OCI-LY7 (cell line): ENCODE measurements around the gene ARHGAP23. TPM values are rescaled to one million over a fixed set of nuclear protein-coding genes. Genes with fewer than 3 reads are reported as not detected.

ENCODE experiments used
- BruUV-seq: library from RNA; stranded (reverse); fragments of 400-500 nt; replicated peaks from 2 replicates; lab custom pipeline; 2021; lab: Mats Ljungman, UMichigan
- CTCF ChIA-PET: fragments of 300-600 bp; sonication (Branson Sonifier 250); formaldehyde crosslinking; loops from one replicate; lab custom pipeline; 2022; ENCODE audit warnings: antibody characterized with exemption; ENCODE audit not compliant: unreplicated experiment; lab: Charles Lee
- POLR2A ChIA-PET: fragments of 300-600 bp; sonication (Branson Sonifier 250); formaldehyde crosslinking; loops from one replicate; lab custom pipeline; 2022; ENCODE audit warnings: antibody characterized with exemption; lab: Charles Lee
- DNase-seq: peaks from one replicate; pipeline ENCODE4 v3.0.0-alpha.2; 2015; ENCODE audit warnings: low spot score
- H2AFZ ChIP-seq: fragments of 200-600 bp; sonication (generic), shearing (Covaris generic); 2 replicates; pipeline ENCODE4 v1.6.1; 2014; ENCODE audit warnings: mild to moderate bottlenecking, antibody characterized with exemption, low read length, moderate library complexity
- H3K27ac ChIP-seq: fragments of 200-600 bp; sonication (generic); 2 replicates; pipeline ENCODE4 v1.5.1; 2014; ENCODE audit warnings: mixed run types, low read depth, mild to moderate bottlenecking, moderate library complexity, low read length, inconsistent platforms; ENCODE audit not compliant: poor library complexity, severe bottlenecking
- H3K36me3 ChIP-seq: fragments of 200-600 bp; sonication (generic); 2 replicates; pipeline ENCODE4 v1.6.1; 2014; ENCODE audit warnings: mild to moderate bottlenecking, antibody characterized with exemption, low read length, moderate library complexity, mixed read lengths; ENCODE audit not compliant: insufficient read depth
- H3K4me1 ChIP-seq: fragments of 200-600 bp; sonication (generic); 2 replicates; pipeline ENCODE4 v1.5.1; 2014; ENCODE audit warnings: mild to moderate bottlenecking, low read length; ENCODE audit not compliant: insufficient read depth, poor library complexity, severe bottlenecking
- H3K4me2 ChIP-seq: fragments of 200-600 bp; sonication (generic); 2 replicates; pipeline ENCODE4 v1.6.1; 2014; ENCODE audit warnings: mild to moderate bottlenecking, low read length
- H3K4me3 ChIP-seq: fragments of 200-600 bp; sonication (generic); 2 replicates; pipeline ENCODE4 v1.5.1; 2014; ENCODE audit warnings: mild to moderate bottlenecking, low read depth, low read length; ENCODE audit not compliant: poor library complexity, severe bottlenecking
- H3K79me2 ChIP-seq: fragments of 200-600 bp; sonication (generic); 2 replicates; pipeline ENCODE4 v1.6.1; 2016; ENCODE audit warnings: low read depth, mild to moderate bottlenecking, low read length, moderate library complexity, mixed read lengths; ENCODE audit not compliant: insufficient read depth
- H3K9me2 ChIP-seq: fragments of 200-600 bp; sonication (generic); 2 replicates; pipeline ENCODE4 v1.6.1; 2016; ENCODE audit warnings: mild to moderate bottlenecking, low read length, mixed read lengths; ENCODE audit not compliant: insufficient read depth
- H3K9me3 ChIP-seq: fragments of 200-600 bp; sonication (generic); 2 replicates; pipeline ENCODE4 v1.6.1; 2014; ENCODE audit warnings: mild to moderate bottlenecking, mixed run types, low read length, mixed read lengths
- H4K20me1 ChIP-seq: fragments of 200-600 bp; sonication (generic); 2 replicates; pipeline ENCODE4 v1.6.1; 2014; ENCODE audit warnings: mild to moderate bottlenecking, antibody characterized with exemption, low read length, moderate library complexity, mixed read lengths; ENCODE audit not compliant: insufficient read depth
- CTCF ChIP-seq: fragments of 200-600 bp; sonication (generic); conservative IDR thresholded peaks from 2 replicates; pipeline ENCODE4 v1.5.1; 2014; ENCODE audit warnings: mild to moderate bottlenecking, antibody characterized with exemption, low read length, moderate library complexity, mixed read lengths
- EZH2phosphoT487 ChIP-seq: fragments of 200-600 bp; sonication (generic); IDR thresholded peaks from 2 replicates; pipeline ENCODE4 v1.6.1; 2018; ENCODE audit warnings: low read depth, borderline replicate concordance, mild to moderate bottlenecking, mixed run types, antibody characterized with exemption, low read length, moderate library complexity, mixed read lengths
- intact Hi-C: fragments of 100-400 bp; cut with micrococcal nuclease; formaldehyde crosslinking; loops from one replicate; pipeline ENCODE4 v1.10.0; 2022; ENCODE audit not compliant: unreplicated experiment
- total RNA-seq, 2 experiments: library from RNA; depleted of rRNA in 1 of 2; stranded (reverse); fragments of >200 nt in 1 of 2; shearing (Covaris generic) in 1 of 2; gene quantifications; 2 replicates each; pipeline ENCODE4 v1.2.3, GENCODE V29; 2014 to 2022

ARHGAP23 gene
- total RNA-seq, 2 experiments from 2014 or later = 16.3 to 18.6 TPM

- H2AFZ ChIP-seq = no peak overlapping the region
- H3K4me3 ChIP-seq = no peak overlapping the region
- no peaks in the 10 kb centered on the region for H4K20me1 ChIP-seq
- H3K27ac ChIP-seq = no peak overlapping the region
- no peaks in the 10 kb centered on the region for H3K9me2 ChIP-seq
- no peaks in the 10 kb centered on the region for H3K36me3 ChIP-seq
- intact Hi-C loops = no loop called here
- TF ChIP-seq EZH2phosphoT487 = no peak
- peak; percentile 35; the same call in 1 of the 2 replicates for TF ChIP-seq CTCF
- POLR2A ChIA-PET = no interaction called here
- BruUV-seq = no TSS peak
- H3K79me2 ChIP-seq = no peaks in the 10 kb centered on the region
- no peak for DNase-seq
- CTCF ChIA-PET = no interaction called here
- peaks cover 10% of the 10 kb centered on the region for H3K4me1 ChIP-seq
- H3K4me2 ChIP-seq = no peak overlapping the region
- no peaks in the 10 kb centered on the region for H3K9me3 ChIP-seq
These were observed 28.0 kb downstream of the ARHGAP23 start for GRCh38 chr17:38456031-38456815.

- CTCF ChIA-PET = no interaction called here
These were observed 29.5 kb downstream of the ARHGAP23 start for GRCh38 chr17:38457577-38458371.

More at GRCh38 chr17:38457577-38458371, 29.5 kb downstream of the ARHGAP23 start:
- no peak overlapping the region for H3K4me3 ChIP-seq
- no peaks in the 10 kb centered on the region for H3K79me2 ChIP-seq
- H3K4me2 ChIP-seq = no peak overlapping the region
- no peak overlapping the region for H2AFZ ChIP-seq
- H4K20me1 ChIP-seq = no peaks in the 10 kb centered on the region
- H3K9me2 ChIP-seq = no peaks in the 10 kb centered on the region
- POLR2A ChIA-PET = no interaction called here
- TF ChIP-seq EZH2phosphoT487 = no peak
- no peak for TF ChIP-seq CTCF
- BruUV-seq = no TSS peak
- peaks cover 4% of the 10 kb centered on the region for H3K4me1 ChIP-seq
- H3K9me3 ChIP-seq = no peaks in the 10 kb centered on the region
- no peak for DNase-seq
- intact Hi-C loops = no loop called here
- H3K36me3 ChIP-seq = no peaks in the 10 kb centered on the region
- H3K27ac ChIP-seq = no peak overlapping the region
